ENCODE measurements around the gene DAAM2.

The DAAM2 gene

DNA sequence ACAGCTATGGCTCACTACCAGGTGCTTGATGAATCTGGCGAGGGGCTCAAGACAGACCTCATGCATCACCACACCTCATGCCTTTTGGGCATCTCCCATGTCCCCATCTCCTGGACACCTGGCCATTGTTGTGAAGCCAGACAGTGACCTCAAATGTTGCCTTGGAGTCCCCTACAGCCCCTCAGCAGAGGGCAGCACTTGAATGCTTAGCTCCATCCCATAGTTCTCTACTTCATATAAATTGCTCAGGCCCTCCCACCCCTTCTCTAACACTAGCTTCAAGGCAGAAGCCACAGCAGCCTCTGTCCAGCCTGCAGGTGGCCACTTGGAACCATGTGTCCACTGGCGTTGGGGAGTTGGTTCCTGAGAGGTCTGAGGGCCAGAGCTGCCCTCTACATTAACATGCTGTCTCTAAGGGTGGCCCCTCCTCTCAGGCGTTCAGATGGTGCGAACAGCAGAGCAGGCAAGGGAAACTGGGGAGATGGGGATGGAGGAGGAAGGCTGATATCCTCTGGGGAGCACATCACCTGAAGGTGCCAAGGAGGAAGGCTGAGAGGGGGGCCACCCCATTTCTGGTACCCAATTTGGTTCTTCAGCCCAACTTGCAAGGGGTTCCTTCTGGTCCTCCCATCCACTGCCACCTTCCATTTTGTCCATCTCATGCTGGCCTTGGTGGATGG is 110.8 kb downstream of the DAAM2 start:
- TF ChIP-seq CTCF (IDR thresholded peaks at IDR 0.05; ENCODE audit: low read depth, low read length, missing control alignments), result no peak
- DNase-seq (ENCODE audit: low read depth), result no peak
- no peak overlapping the region for H3K4me3 ChIP-seq (ENCODE audit: low read depth, low read length)

GRCh38 chr6:39903656-39904055 is 111.5 kb downstream of the DAAM2 start:
- TF ChIP-seq CTCF (IDR thresholded peaks at IDR 0.05; ENCODE audit: low read depth, low read length, missing control alignments), result no peak
- H3K4me3 ChIP-seq (ENCODE audit: low read depth, low read length), result no peak overlapping the region
- DNase-seq (ENCODE audit: low read depth), result no peak

GRCh38 chr6:39904946-39905639 is 112.9 kb downstream of the DAAM2 start:
- TF ChIP-seq CTCF (IDR thresholded peaks at IDR 0.05; ENCODE audit: low read depth, low read length, missing control alignments), result no peak
- H3K4me3 ChIP-seq (ENCODE audit: low read depth, low read length), result no peak overlapping the region
- DNase-seq (ENCODE audit: low read depth), result no peak

- H3K4me3 ChIP-seq (ENCODE audit: low read depth, low read length), result no peak overlapping the region
- TF ChIP-seq CTCF (IDR thresholded peaks at IDR 0.05; ENCODE audit: low read depth, low read length, missing control alignments), result no peak
- no peak for DNase-seq (ENCODE audit: low read depth)
These were observed 113.4 kb downstream of the DAAM2 start for GRCh38 chr6:39905640-39905975.

DNA sequence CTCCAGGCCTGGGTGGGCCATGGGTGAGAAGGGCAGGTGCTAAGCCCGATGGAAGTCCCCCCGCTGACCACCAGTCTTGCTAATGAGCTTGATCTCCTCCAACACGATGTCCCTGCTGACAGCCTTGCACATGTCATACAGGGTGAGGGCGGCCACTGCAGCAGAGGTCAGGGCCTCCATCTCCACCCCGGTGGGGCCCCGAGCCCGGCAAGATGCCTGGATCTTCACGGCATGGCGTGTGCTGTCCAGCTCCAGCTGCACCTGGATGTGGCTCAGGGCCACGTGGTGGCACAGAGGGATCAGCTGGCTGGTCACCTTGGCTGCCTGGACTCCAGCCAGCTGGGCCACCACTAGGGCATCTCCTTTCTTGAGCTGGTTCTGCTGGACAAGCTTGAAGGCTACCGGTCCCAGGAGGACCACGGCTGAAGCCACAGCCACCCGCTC is 114.2 kb downstream of the DAAM2 start:
- TF ChIP-seq CTCF (IDR thresholded peaks at IDR 0.05; ENCODE audit: low read depth, low read length, missing control alignments), result no peak
- H3K4me3 ChIP-seq (ENCODE audit: low read depth, low read length), result no peak overlapping the region
- no peak for DNase-seq (ENCODE audit: low read depth)

GRCh38 chr6:39907871-39908575 is 115.8 kb downstream of the DAAM2 start:
- no peak for DNase-seq (ENCODE audit: low read depth)
- no peak overlapping the region for H3K4me3 ChIP-seq (ENCODE audit: low read depth, low read length)
- TF ChIP-seq CTCF (IDR thresholded peaks at IDR 0.05; ENCODE audit: low read depth, low read length, missing control alignments), result no peak

All from GM12864 (cell line).